Measurements from ENCODE around the gene LEPR. TPM values are rescaled to one million over a fixed set of nuclear protein-coding genes. Genes with fewer than 3 reads are reported as not detected.
"Not testable (repeated sequence)": the region's sequence is repeated elsewhere in the genome, so short reads cannot be mapped to it uniquely, and the experiment has no call there.

The LEPR gene
- polyA plus RNA-seq, 3 donors from 2014 or later = 2.2 to 6.3 (median 2.4) TPM

- Mint-ChIP-seq H3K27me3 (ENCODE audit: low read depth in 3 of 3) (peaks cover 0 to 1% (median 0%) of the 10 kb centered on the region in 3 donors), H3K36me3 (peaks cover 7 to 13% (median 10%) of the 10 kb centered on the region in 3 donors), H3K27ac (no peak overlapping the region), H3K4me1 (peaks cover 0 to 11% of the 10 kb centered on the region in 2 donors), H3K9me3 (peaks cover 0 to 1% (median 0%) of the 10 kb centered on the region in 6 donors), H3K4me3 (no peak overlapping the region)
- DNase-seq = no peak
These were observed 13.8 kb downstream of the LEPR start for GRCh38 chr1:65434255-65434654.

GRCh38 chr1:65434760-65435159 is 14.3 kb downstream of the LEPR start:
- Mint-ChIP-seq H3K4me3 (no peak overlapping the region), H3K36me3 (peaks cover 7 to 12% (median 10%) of the 10 kb centered on the region in 3 donors), H3K27me3 (ENCODE audit: low read depth in 3 of 3) (peaks cover 0 to 1% (median 0%) of the 10 kb centered on the region in 3 donors), H3K4me1 (peaks cover 0 to 11% of the 10 kb centered on the region in 2 donors), H3K27ac (peak overlapping the region in 1 of 6 donors; percentile 13), H3K9me3 (peaks cover 0 to 1% (median 0%) of the 10 kb centered on the region in 6 donors)
- DNase-seq = no peak

GRCh38 chr1:65435987-65436386 is 15.5 kb downstream of the LEPR start:
- no peak overlapping the region for H3K27ac Mint-ChIP-seq
- H3K36me3 Mint-ChIP-seq = peaks cover 7 to 10% (median 8%) of the 10 kb centered on the region in 3 donors
- H3K4me1 Mint-ChIP-seq = peaks cover 0 to 7% of the 10 kb centered on the region in 2 donors
- no peak for DNase-seq
- H3K9me3 Mint-ChIP-seq = peaks cover 0 to 1% (median 0%) of the 10 kb centered on the region in 6 donors
- no peaks in the 10 kb centered on the region for H3K27me3 Mint-ChIP-seq (ENCODE audit: low read depth in 3 of 3)
- no peak overlapping the region for H3K4me3 Mint-ChIP-seq

GRCh38 chr1:65437616-65438015 is 17.1 kb downstream of the LEPR start:
- Mint-ChIP-seq H3K4me1 (peaks cover 0 to under 1% of the 10 kb centered on the region in 2 donors), H3K9me3 (peaks cover 0 to 1% (median 0%) of the 10 kb centered on the region in 6 donors), H3K27me3 (ENCODE audit: low read depth in 3 of 3) (no peaks in the 10 kb centered on the region), H3K36me3 (peaks cover 3 to 10% (median 8%) of the 10 kb centered on the region in 3 donors), H3K27ac (no peak overlapping the region), H3K4me3 (no peak overlapping the region)
- no peak for DNase-seq

GRCh38 chr1:65440322-65440900 is 19.9 kb downstream of the LEPR start:
- Mint-ChIP-seq H3K9me3 (no peaks in the 10 kb centered on the region), H3K4me3 (no peak overlapping the region), H3K4me1 (no peaks in the 10 kb centered on the region), H3K36me3 (peaks cover 3 to 4% (median 3%) of the 10 kb centered on the region in 3 donors), H3K27me3 (ENCODE audit: low read depth in 3 of 3) (no peaks in the 10 kb centered on the region), H3K27ac (no peak overlapping the region)
- DNase-seq = no peak

GRCh38 chr1:65440915-65441314 is 20.4 kb downstream of the LEPR start:
- no peaks in the 10 kb centered on the region for H3K4me1 Mint-ChIP-seq
- H3K27me3 Mint-ChIP-seq (ENCODE audit: low read depth in 3 of 3) = no peaks in the 10 kb centered on the region
- no peak overlapping the region for H3K27ac Mint-ChIP-seq
- H3K36me3 Mint-ChIP-seq = peaks cover 3% of the 10 kb centered on the region in 3 donors
- DNase-seq = no peak
- H3K9me3 Mint-ChIP-seq = no peaks in the 10 kb centered on the region
- H3K4me3 Mint-ChIP-seq = no peak overlapping the region

- Mint-ChIP-seq H3K27ac (no peak overlapping the region), H3K9me3 (no peaks in the 10 kb centered on the region), H3K4me3 (no peak overlapping the region), H3K36me3 (peaks cover 0 to 3% (median 3%) of the 10 kb centered on the region in 3 donors), H3K27me3 (ENCODE audit: low read depth in 3 of 3) (no peaks in the 10 kb centered on the region), H3K4me1 (no peaks in the 10 kb centered on the region)
- no peak for DNase-seq
These were observed 21.0 kb downstream of the LEPR start for GRCh38 chr1:65441464-65441863.

GRCh38 chr1:65442442-65442841 is 22.0 kb downstream of the LEPR start:
- no peak overlapping the region for H3K27ac Mint-ChIP-seq
- peaks cover 0 to under 1% (median 0%) of the 10 kb centered on the region in 3 donors for H3K36me3 Mint-ChIP-seq
- DNase-seq = no peak
- H3K9me3 Mint-ChIP-seq = no peaks in the 10 kb centered on the region
- H3K27me3 Mint-ChIP-seq (ENCODE audit: low read depth in 3 of 3) = no peaks in the 10 kb centered on the region
- no peak overlapping the region for H3K4me3 Mint-ChIP-seq
- H3K4me1 Mint-ChIP-seq = no peaks in the 10 kb centered on the region

- no peak overlapping the region for H3K27ac Mint-ChIP-seq
- H3K4me1 Mint-ChIP-seq = no peaks in the 10 kb centered on the region
- no peak for DNase-seq
- H3K27me3 Mint-ChIP-seq (ENCODE audit: low read depth in 3 of 3) = peaks cover 0 to under 1% (median 0%) of the 10 kb centered on the region in 3 donors
- no peaks in the 10 kb centered on the region for H3K9me3 Mint-ChIP-seq
- H3K36me3 Mint-ChIP-seq = no peaks in the 10 kb centered on the region
- no peak overlapping the region for H3K4me3 Mint-ChIP-seq
These were observed 23.2 kb downstream of the LEPR start for GRCh38 chr1:65443647-65444046.

GRCh38 chr1:65444128-65444640 is 23.7 kb downstream of the LEPR start:
- H3K4me1 Mint-ChIP-seq = no peaks in the 10 kb centered on the region
- H3K36me3 Mint-ChIP-seq = no peaks in the 10 kb centered on the region
- peaks cover 0 to 4% (median 0%) of the 10 kb centered on the region in 3 donors for H3K27me3 Mint-ChIP-seq (ENCODE audit: low read depth in 3 of 3)
- H3K4me3 Mint-ChIP-seq = no peak overlapping the region
- DNase-seq = no peak
- H3K9me3 Mint-ChIP-seq = no peaks in the 10 kb centered on the region
- H3K27ac Mint-ChIP-seq = no peak overlapping the region

GRCh38 chr1:65445837-65446236 is 25.4 kb downstream of the LEPR start:
- Mint-ChIP-seq H3K27ac (no peak overlapping the region), H3K9me3 (no peaks in the 10 kb centered on the region), H3K27me3 (ENCODE audit: low read depth in 3 of 3) (peaks cover 0 to 4% (median 0%) of the 10 kb centered on the region in 3 donors), H3K4me3 (no peak overlapping the region), H3K4me1 (no peaks in the 10 kb centered on the region), H3K36me3 (no peaks in the 10 kb centered on the region)
- no peak for DNase-seq

GRCh38 chr1:65449214-65449823 is 28.9 kb downstream of the LEPR start:
- no peak for DNase-seq
- Mint-ChIP-seq H3K27ac (no peak overlapping the region), H3K4me3 (no peak overlapping the region), H3K4me1 (no peaks in the 10 kb centered on the region), H3K27me3 (ENCODE audit: low read depth in 3 of 3) (peaks cover 0 to 4% (median 3%) of the 10 kb centered on the region in 3 donors), H3K9me3 (peaks cover 0 to 2% (median 0%) of the 10 kb centered on the region in 6 donors), H3K36me3 (no peaks in the 10 kb centered on the region)

GRCh38 chr1:65455678-65456077 is 35.2 kb downstream of the LEPR start:
- H3K36me3 Mint-ChIP-seq; H3K4me3 Mint-ChIP-seq; H3K27ac Mint-ChIP-seq; H3K27me3 Mint-ChIP-seq (ENCODE audit: low read depth in 3 of 3); H3K9me3 Mint-ChIP-seq; DNase-seq: not testable (repeated sequence)
- peaks cover 10 to 16% of the 10 kb centered on the region in 2 donors for H3K4me1 Mint-ChIP-seq

- H3K9me3 Mint-ChIP-seq = peaks cover 0 to 9% (median 3%) of the 10 kb centered on the region in 6 donors
- no peak overlapping the region for H3K27ac Mint-ChIP-seq
- H3K4me1 Mint-ChIP-seq = peaks cover 10 to 16% of the 10 kb centered on the region in 2 donors
These were observed 36.0 kb downstream of the LEPR start for GRCh38 chr1:65456481-65456880.

More at GRCh38 chr1:65456481-65456880, 36.0 kb downstream of the LEPR start:
- peaks cover 0 to 9% (median 4%) of the 10 kb centered on the region in 3 donors for H3K36me3 Mint-ChIP-seq
- H3K4me3 Mint-ChIP-seq = no peak overlapping the region
- H3K27me3 Mint-ChIP-seq (ENCODE audit: low read depth in 3 of 3) = peaks cover 0 to 3% (median 3%) of the 10 kb centered on the region in 3 donors
- no peak for DNase-seq
